GM21619 (cell line): ENCODE measurements around the gene PTPRN2.
"Not testable (repeated sequence)": the region's sequence is repeated elsewhere in the genome, so short reads cannot be mapped to it uniquely, and the experiment has no call there.

ENCODE experiments used
- ATAC-seq: cut with Tn5 transposase; IDR thresholded peaks from one replicate; pipeline ENCODE4 v1.9.1; 2021; ENCODE audit not compliant: unreplicated experiment

The PTPRN2 gene

GRCh38 chr7:158425676-158426075 is 161.9 kb downstream of the PTPRN2 start:
- not testable (repeated sequence) for ATAC-seq

- ATAC-seq = no peak
Observed at GRCh38 chr7:158424531-158424930, 163.1 kb downstream of the PTPRN2 start.

GRCh38 chr7:158424011-158424410 is 163.6 kb downstream of the PTPRN2 start:
- ATAC-seq = no peak

- no peak for ATAC-seq
Observed at GRCh38 chr7:158422887-158423560, 164.6 kb downstream of the PTPRN2 start.

- ATAC-seq = no peak
Observed at GRCh38 chr7:158422196-158422886, 165.3 kb downstream of the PTPRN2 start.

- no peak for ATAC-seq
Observed at GRCh38 chr7:158421361-158421760, 166.3 kb downstream of the PTPRN2 start.

GRCh38 chr7:158420591-158421340 is 166.9 kb downstream of the PTPRN2 start:
- no peak for ATAC-seq

- ATAC-seq = no peak
Observed at GRCh38 chr7:158419238-158419785, 168.3 kb downstream of the PTPRN2 start.

GRCh38 chr7:158418395-158418794 is 169.2 kb downstream of the PTPRN2 start:
- ATAC-seq = not testable (repeated sequence)

- no peak for ATAC-seq
Observed at GRCh38 chr7:158416283-158416933, 171.2 kb downstream of the PTPRN2 start.

GRCh38 chr7:158415316-158415715 is 172.3 kb downstream of the PTPRN2 start:
- no peak for ATAC-seq

GRCh38 chr7:158414486-158414961 is 173.1 kb downstream of the PTPRN2 start:
- ATAC-seq = no peak

- no peak for ATAC-seq
Observed at GRCh38 chr7:158414002-158414401, 173.6 kb downstream of the PTPRN2 start.

GRCh38 chr7:158411232-158411950 is 176.2 kb downstream of the PTPRN2 start:
- no peak for ATAC-seq

GRCh38 chr7:158410720-158411119 is 176.9 kb downstream of the PTPRN2 start:
- no peak for ATAC-seq

- no peak for ATAC-seq
Observed at GRCh38 chr7:158409816-158410330, 177.8 kb downstream of the PTPRN2 start.

- ATAC-seq = no peak
Observed at GRCh38 chr7:158409120-158409519, 178.5 kb downstream of the PTPRN2 start.

GRCh38 chr7:158408318-158408920 is 179.2 kb downstream of the PTPRN2 start:
- ATAC-seq = no peak

GRCh38 chr7:158407581-158408317 is 179.9 kb downstream of the PTPRN2 start:
- no peak for ATAC-seq
